ENCODE results near the gene PIM3. TPM values are rescaled to one million over a fixed set of nuclear protein-coding genes. Genes with fewer than 3 reads are reported as not detected.

The PIM3 gene
- total RNA-seq, 1 donor from 2014 or later: 215 TPM

DNA sequence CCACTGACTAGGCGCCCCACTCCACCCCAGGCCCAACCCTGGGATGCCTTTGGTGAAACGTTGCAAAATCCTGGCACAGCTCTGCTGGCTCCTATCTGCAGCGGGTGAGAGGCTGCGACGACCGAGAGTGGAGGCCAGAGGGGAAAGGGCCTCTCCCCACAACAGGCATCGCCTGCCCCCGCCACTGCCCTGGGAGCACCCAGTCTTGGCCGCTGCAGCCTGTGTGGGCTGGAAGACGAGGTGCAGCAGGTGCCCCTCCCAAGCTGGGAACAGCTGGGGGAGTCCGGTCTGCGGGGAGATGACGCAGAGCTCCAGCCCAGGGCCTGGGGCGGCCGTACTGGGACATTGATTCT, 4.2 kb upstream of the PIM3 start:
- H3K4me1 Mint-ChIP-seq (ENCODE audit: low read depth): peaks cover 6% of the 10 kb centered on the region
- DNase-seq (ENCODE audit: low spot score): no peak
- no peak overlapping the region for H3K27ac Mint-ChIP-seq
- intact Hi-C loops (cut with micrococcal nuclease): no loop called here
- no peak overlapping the region for H3K4me3 Mint-ChIP-seq (ENCODE audit: low read depth)
- no peaks in the 10 kb centered on the region for H3K9me3 Mint-ChIP-seq
- H3K27me3 Mint-ChIP-seq (ENCODE audit: low read depth): no peaks in the 10 kb centered on the region
- peaks cover under 1% of the 10 kb centered on the region for H3K36me3 Mint-ChIP-seq (ENCODE audit: low read depth)

DNA sequence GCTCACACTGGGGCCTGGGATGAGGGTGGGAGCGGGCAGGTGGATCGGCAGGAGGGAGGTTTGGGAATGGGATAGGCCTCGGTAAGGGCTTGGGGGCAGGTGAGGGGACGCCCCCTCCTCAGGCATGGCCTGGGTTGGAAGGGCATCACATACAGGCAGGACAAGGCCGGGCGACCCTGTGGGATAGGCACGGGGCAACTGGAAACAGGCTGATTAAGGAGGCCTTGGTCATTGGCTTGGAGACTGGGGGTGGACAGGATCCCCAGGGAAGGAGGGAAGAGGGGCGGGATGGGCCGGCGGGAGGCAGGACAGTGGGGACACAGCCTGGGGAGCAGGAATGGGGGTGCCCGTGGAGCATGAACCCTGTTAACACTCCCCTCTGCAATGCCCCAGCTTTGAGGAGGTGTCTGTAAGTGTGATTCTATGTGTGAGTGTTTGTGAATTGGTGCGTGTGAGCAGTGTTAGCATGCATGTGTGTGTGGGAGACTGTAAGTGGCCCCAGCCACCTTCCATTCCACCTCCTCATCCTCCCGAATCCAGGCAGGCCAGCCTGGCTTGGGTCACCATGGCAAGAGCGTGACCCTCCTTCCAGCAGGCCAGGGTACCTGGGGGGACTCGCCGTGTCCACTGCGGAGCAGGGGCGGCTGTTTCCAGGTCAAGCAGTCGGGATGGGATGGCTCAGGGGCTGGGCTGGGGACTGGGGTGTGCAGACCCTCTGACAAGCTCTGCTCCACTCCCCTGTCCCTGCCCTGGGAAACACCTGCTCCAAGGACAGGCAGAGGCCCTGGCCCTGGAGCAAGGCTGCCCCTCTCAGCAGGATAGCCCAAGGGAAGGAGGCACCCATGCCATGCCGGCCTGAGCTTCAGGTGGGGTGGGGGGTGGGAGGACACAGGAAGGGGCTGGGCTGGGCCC, 3.4 kb upstream of the PIM3 start:
- Mint-ChIP-seq H3K4me3 (ENCODE audit: low read depth) (no peak overlapping the region), H3K27ac (no peak overlapping the region), H3K27me3 (ENCODE audit: low read depth) (no peaks in the 10 kb centered on the region), H3K4me1 (ENCODE audit: low read depth) (peaks cover 6% of the 10 kb centered on the region), H3K36me3 (ENCODE audit: low read depth) (peaks cover 7% of the 10 kb centered on the region), H3K9me3 (no peaks in the 10 kb centered on the region)
- intact Hi-C loops (cut with micrococcal nuclease): no loop called here
- DNase-seq (ENCODE audit: low spot score): no peak

DNA sequence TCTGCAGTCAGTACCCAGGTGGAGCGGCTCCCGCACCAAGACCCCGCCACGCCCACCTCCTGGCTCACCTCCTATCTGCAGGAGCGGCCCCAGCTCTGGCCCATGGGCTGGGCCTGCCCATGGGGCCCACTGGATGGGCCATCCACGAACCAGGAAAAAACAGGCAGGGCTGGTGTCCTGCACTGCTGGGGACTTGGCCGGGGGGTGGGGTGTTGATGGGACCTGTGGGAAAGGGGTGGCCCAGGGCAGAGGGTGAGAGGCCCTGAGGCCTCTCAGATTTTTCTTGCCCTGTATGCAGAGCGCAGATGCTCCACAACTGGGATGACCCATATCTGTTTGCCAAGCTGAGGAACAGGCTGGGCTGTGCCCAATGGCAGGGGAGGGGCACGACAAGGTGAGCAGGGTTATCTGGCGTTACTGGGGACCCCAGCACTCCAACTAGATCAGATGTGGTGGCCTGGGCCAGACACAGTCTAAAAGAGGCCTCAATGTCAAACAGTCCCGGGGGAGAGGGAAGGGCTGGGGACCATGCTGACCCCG, 2.7 kb upstream of the PIM3 start:
- H3K4me1 Mint-ChIP-seq (ENCODE audit: low read depth): peaks cover 6% of the 10 kb centered on the region
- intact Hi-C loops (cut with micrococcal nuclease): no loop called here
- no peaks in the 10 kb centered on the region for H3K27me3 Mint-ChIP-seq (ENCODE audit: low read depth)
- peak overlapping the region; percentile 49 for H3K27ac Mint-ChIP-seq
- peaks cover 14% of the 10 kb centered on the region for H3K36me3 Mint-ChIP-seq (ENCODE audit: low read depth)
- peak overlapping the region; percentile 87 for H3K4me3 Mint-ChIP-seq (ENCODE audit: low read depth)
- DNase-seq (ENCODE audit: low spot score): no peak
- H3K9me3 Mint-ChIP-seq: no peaks in the 10 kb centered on the region

DNA sequence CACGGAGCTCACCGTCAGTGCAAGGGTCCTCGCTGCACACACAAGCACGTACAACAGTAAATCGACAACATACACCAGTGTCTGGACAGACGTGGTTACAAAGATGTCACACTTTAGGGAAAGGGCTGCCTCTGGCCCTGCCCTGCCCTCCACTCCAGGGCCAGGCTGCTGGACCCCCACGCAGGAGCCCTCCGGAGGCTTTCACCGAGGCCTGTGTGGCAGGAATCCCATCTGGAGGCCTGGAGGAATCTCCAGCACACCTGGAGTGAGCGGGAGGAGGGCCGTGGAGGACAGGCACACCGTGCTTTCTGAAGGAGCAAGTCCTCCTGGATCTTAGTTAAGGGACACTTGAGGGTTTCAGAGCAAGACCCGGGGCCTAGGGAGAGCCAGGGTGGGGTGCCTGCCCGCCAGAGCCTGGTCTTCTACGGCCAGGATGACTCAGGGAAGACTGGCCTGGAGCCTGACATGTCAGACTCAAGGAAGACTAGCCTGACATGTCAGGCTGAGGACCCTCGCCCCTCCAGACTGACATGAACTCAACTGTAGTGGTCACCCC, 2.1 kb upstream of the PIM3 start:
- peaks cover 7% of the 10 kb centered on the region for H3K4me1 Mint-ChIP-seq (ENCODE audit: low read depth)
- DNase-seq (ENCODE audit: low spot score): no peak
- no peaks in the 10 kb centered on the region for H3K27me3 Mint-ChIP-seq (ENCODE audit: low read depth)
- peak overlapping the region; percentile 87 for H3K4me3 Mint-ChIP-seq (ENCODE audit: low read depth)
- H3K9me3 Mint-ChIP-seq: no peaks in the 10 kb centered on the region
- intact Hi-C loops (cut with micrococcal nuclease): no loop called here
- peak overlapping the region; percentile 91 for H3K27ac Mint-ChIP-seq
- peaks cover 19% of the 10 kb centered on the region for H3K36me3 Mint-ChIP-seq (ENCODE audit: low read depth)

DNA sequence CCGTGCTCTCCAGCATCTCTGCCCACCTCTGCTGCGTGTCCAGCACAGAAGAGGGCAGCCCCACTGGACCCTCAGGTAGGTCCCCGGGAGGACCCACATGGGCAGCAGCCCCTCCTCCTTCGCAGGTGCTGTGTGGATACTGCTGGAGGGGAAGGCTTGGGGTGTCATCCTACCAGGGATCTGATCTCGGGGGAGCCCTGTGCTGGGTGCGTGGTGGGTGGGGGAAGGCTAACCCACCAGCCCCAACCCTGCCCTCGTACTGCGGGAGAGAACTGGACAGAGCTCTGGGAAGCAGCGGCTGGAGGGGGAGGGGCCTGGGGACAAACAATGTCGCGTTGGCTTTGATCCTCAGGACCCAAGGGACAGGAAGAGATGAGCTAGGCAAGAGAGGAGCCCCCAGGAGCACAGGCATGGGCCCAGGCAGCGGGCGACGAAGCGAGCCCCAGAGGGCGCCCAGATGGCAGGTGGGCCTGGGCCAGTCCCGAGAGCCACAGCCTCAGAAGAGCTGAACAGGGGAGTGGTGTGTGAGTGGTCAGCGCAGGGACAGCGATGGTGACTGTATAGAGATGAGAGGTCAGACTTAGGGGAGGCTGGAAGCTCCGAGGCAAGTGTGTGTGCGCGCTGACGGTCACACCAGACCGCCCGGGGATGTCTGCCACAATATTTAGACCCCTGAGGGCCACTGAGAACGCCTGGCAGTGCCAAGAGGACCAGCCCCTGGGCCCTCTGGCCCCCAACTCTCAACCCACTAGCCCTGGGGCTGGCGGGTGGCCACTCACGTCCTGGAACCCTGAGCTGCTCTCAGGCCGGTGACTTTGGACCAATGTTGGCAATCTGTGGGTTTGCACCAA, 1.4 kb upstream of the PIM3 start:
- Mint-ChIP-seq H3K9me3 (no peaks in the 10 kb centered on the region), H3K36me3 (ENCODE audit: low read depth) (peaks cover 27% of the 10 kb centered on the region), H3K27ac (peak overlapping the region; percentile 91), H3K4me1 (ENCODE audit: low read depth) (peaks cover 12% of the 10 kb centered on the region), H3K4me3 (ENCODE audit: low read depth) (peak overlapping the region; percentile 87), H3K27me3 (ENCODE audit: low read depth) (no peaks in the 10 kb centered on the region)
- intact Hi-C loops (cut with micrococcal nuclease): no loop called here
- DNase-seq (ENCODE audit: low spot score): no peak

DNA sequence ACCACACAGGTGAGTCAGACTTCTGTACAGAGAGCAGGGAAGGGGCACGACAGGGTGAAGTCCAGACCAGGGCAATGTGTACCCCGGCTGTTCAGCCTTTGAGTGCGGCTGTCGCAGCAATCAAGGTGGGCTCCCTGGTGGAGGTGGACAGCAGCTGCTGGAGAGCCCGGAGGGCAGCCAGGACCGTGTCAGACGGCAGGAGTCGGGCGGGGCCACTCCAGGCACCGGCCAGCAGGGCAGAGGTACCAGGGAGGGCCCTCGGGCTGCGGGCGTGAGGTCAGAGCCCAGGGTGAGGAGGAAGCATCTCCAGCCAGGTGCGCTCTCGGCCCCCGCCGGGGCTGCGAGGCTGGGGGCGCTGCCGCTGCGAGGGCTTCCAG, 802 bp upstream of the PIM3 start:
- Mint-ChIP-seq H3K4me1 (ENCODE audit: low read depth) (peaks cover 12% of the 10 kb centered on the region), H3K9me3 (no peaks in the 10 kb centered on the region), H3K27me3 (ENCODE audit: low read depth) (no peaks in the 10 kb centered on the region), H3K4me3 (ENCODE audit: low read depth) (peak overlapping the region; percentile 87), H3K27ac (peak overlapping the region; percentile 91), H3K36me3 (ENCODE audit: low read depth) (peaks cover 33% of the 10 kb centered on the region)
- intact Hi-C loops (cut with micrococcal nuclease): loop anchor here (1.0 kb wide), 1 partner anchor 41 kb away; the partner anchor contains the start of genes ALG12 and CRELD2
- no peak for DNase-seq (ENCODE audit: low spot score)

DNA sequence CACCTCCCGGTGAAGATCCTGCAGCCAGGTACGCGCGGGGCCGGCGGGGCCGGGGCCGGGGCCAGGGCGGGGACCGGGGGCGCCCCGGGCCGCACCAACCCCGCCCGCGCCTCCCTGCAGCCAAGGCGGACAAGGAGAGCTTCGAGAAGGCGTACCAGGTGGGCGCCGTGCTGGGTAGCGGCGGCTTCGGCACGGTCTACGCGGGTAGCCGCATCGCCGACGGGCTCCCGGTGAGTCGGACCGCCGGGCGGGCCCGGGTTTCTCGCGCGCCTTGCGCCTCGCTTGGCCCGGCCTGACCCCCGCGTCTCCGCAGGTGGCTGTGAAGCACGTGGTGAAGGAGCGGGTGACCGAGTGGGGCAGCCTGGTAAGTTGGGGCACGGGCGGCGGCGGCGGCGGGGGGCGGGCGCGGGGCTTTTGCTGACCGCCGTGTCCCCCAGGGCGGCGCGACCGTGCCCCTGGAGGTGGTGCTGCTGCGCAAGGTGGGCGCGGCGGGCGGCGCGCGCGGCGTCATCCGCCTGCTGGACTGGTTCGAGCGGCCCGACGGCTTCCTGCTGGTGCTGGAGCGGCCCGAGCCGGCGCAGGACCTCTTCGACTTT, 531 bp downstream of the PIM3 start:
- Mint-ChIP-seq H3K27me3 (ENCODE audit: low read depth) (no peaks in the 10 kb centered on the region), H3K4me1 (ENCODE audit: low read depth) (peaks cover 15% of the 10 kb centered on the region), H3K4me3 (ENCODE audit: low read depth) (peak overlapping the region; percentile 90), H3K36me3 (ENCODE audit: low read depth) (peaks cover 40% of the 10 kb centered on the region), H3K9me3 (no peaks in the 10 kb centered on the region), H3K27ac (peak overlapping the region; percentile 90)
- no peak for DNase-seq (ENCODE audit: low spot score)
- intact Hi-C loops (cut with micrococcal nuclease): no loop called here

DNA sequence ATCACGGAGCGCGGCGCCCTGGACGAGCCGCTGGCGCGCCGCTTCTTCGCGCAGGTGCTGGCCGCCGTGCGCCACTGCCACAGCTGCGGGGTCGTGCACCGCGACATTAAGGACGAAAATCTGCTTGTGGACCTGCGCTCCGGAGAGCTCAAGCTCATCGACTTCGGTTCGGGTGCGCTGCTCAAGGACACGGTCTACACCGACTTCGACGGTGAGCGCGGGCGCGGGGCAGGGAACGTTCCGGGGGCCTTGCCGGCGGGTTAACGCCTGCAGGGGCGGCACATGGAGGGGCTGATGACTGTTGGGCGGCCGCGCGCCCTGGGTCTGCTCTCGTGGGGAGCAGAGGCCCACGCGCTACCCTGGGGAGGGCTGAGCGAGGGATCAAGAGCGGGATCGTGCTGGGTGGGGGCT, 1.0 kb downstream of the PIM3 start:
- intact Hi-C loops (cut with micrococcal nuclease): loop anchor here (1.0 to 2.0 kb wide), 2 partner anchors 15 to 25 kb away; no protein-coding TSS in a partner anchor
- Mint-ChIP-seq H3K36me3 (ENCODE audit: low read depth) (peaks cover 40% of the 10 kb centered on the region), H3K4me3 (ENCODE audit: low read depth) (peak overlapping the region; percentile 90), H3K27ac (peak overlapping the region; percentile 90), H3K4me1 (ENCODE audit: low read depth) (peaks cover 18% of the 10 kb centered on the region), H3K27me3 (ENCODE audit: low read depth) (no peaks in the 10 kb centered on the region), H3K9me3 (no peaks in the 10 kb centered on the region)
- no peak for DNase-seq (ENCODE audit: low spot score)

DNA sequence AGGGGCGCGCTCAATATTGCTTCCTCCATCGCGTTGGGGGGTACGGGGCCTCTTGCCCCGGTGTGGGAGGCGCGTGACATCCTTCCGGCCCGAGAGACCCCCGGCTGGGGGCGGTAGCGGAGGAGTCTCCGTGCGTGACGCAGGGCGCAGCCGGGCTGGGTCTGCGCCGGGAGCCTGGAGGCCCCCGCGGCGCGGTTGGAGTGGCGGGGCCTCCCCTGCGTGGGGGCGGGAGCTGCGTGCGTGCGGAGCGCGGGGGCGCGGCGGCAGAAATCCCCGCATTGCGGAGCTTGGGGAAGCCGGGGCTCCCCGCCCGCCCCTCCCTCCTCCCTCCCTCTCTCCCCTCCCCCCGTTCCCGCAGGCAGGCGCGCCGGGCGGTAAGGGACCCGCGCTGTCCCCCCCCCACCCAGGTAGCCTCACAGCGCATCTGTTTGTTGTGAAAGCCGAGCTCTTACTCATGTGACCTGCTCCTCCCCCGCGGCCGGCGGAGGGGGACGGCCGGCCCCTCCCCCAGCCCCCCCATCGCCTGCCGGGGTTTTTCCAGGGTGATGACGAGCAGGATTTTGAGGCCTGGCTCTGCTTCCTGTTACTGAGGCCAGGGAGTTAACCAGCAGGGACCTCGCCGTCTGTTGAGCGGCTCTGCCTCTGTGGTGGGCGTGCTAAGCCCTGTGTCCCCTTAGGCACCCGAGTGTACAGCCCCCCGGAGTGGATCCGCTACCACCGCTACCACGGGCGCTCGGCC, 1.6 kb downstream of the PIM3 start:
- Mint-ChIP-seq H3K36me3 (ENCODE audit: low read depth) (peaks cover 40% of the 10 kb centered on the region), H3K27ac (peak overlapping the region; percentile 90), H3K4me3 (ENCODE audit: low read depth) (peak overlapping the region; percentile 90), H3K9me3 (no peaks in the 10 kb centered on the region), H3K27me3 (ENCODE audit: low read depth) (no peaks in the 10 kb centered on the region), H3K4me1 (ENCODE audit: low read depth) (peaks cover 18% of the 10 kb centered on the region)
- peak; percentile 54 for DNase-seq (ENCODE audit: low spot score)
- intact Hi-C loops (cut with micrococcal nuclease): loop anchor here (1.0 to 2.0 kb wide), 2 partner anchors 15 to 26 kb away; no protein-coding TSS in a partner anchor

DNA sequence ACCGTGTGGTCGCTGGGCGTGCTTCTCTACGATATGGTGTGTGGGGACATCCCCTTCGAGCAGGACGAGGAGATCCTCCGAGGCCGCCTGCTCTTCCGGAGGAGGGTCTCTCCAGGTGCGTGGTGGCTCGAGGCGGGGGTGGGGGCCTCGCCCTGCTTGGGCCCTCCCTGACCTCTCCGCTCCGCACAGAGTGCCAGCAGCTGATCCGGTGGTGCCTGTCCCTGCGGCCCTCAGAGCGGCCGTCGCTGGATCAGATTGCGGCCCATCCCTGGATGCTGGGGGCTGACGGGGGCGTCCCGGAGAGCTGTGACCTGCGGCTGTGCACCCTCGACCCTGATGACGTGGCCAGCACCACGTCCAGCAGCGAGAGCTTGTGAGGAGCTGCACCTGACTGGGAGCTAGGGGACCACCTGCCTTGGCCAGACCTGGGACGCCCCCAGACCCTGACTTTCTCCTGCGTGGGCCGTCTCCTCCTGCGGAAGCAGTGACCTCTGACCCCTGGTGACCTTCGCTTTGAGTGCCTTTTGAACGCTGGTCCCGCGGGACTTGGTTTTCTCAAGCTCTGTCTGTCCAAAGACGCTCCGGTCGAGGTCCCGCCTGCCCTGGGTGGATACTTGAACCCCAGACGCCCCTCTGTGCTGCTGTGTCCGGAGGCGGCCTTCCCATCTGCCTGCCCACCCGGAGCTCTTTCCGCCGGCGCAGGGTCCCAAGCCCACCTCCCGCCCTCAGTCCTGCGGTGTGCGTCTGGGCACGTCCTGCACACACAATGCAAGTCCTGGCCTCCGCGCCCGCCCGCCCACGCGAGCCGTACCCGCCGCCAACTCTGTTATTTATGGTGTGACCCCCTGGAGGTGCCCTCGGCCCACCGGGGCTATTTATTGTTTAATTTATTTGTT, 2.4 kb downstream of the PIM3 start:
- Mint-ChIP-seq H3K9me3 (no peaks in the 10 kb centered on the region), H3K27me3 (ENCODE audit: low read depth) (no peaks in the 10 kb centered on the region), H3K4me1 (ENCODE audit: low read depth) (peaks cover 21% of the 10 kb centered on the region), H3K4me3 (ENCODE audit: low read depth) (peak overlapping the region; percentile 80), H3K36me3 (ENCODE audit: low read depth) (peaks cover 44% of the 10 kb centered on the region), H3K27ac (peak overlapping the region; percentile 76)
- intact Hi-C loops (cut with micrococcal nuclease): loop anchor here (1.0 to 2.0 kb wide), 2 partner anchors 14 to 27 kb away; no protein-coding TSS in a partner anchor
- DNase-seq (ENCODE audit: low spot score): no peak

DNA sequence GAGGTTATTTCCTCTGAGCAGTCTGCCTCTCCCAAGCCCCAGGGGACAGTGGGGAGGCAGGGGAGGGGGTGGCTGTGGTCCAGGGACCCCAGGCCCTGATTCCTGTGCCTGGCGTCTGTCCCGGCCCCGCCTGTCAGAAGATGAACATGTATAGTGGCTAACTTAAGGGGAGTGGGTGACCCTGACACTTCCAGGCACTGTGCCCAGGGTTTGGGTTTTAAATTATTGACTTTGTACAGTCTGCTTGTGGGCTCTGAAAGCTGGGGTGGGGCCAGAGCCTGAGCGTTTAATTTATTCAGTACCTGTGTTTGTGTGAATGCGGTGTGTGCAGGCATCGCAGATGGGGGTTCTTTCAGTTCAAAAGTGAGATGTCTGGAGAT, 3.1 kb downstream of the PIM3 start:
- H3K27me3 Mint-ChIP-seq (ENCODE audit: low read depth): no peaks in the 10 kb centered on the region
- no peak for DNase-seq (ENCODE audit: low spot score)
- H3K27ac Mint-ChIP-seq: peak overlapping the region; percentile 74
- H3K9me3 Mint-ChIP-seq: no peaks in the 10 kb centered on the region
- H3K4me1 Mint-ChIP-seq (ENCODE audit: low read depth): peaks cover 20% of the 10 kb centered on the region
- intact Hi-C loops (cut with micrococcal nuclease): loop anchor here (2.0 kb wide), 1 partner anchor 13 kb away; no protein-coding TSS in a partner anchor
- H3K4me3 Mint-ChIP-seq (ENCODE audit: low read depth): peak overlapping the region; percentile 80
- peaks cover 44% of the 10 kb centered on the region for H3K36me3 Mint-ChIP-seq (ENCODE audit: low read depth)
